H54 (cell line): Measurements from ENCODE around the gene ADCY5.

ENCODE experiments used
- DNase-seq: peaks from one replicate; pipeline ENCODE4 v3.0.0; 2011; ENCODE audit warnings: low spot score, mixed read lengths; ENCODE audit not compliant: insufficient read length
- FAIRE-seq: peaks from 3 replicates; lab custom pipeline; 2011; peaks lifted over from hg19 to GRCh38; lab: Jason Lieb, UNC
- POLR2A ChIP-seq: IDR thresholded peaks from 2 replicates; pipeline ENCODE4 v1.6.1; 2011; ENCODE audit warnings: low read depth, mild to moderate bottlenecking, low read length

Gene ADCY5

GRCh38 chr3:123282461-123282860 is 166.4 kb downstream of the ADCY5 start:
- DNase-seq: no peak
- no peak for TF ChIP-seq POLR2A
- FAIRE-seq: no peak

GRCh38 chr3:123281929-123282328 is 167.0 kb downstream of the ADCY5 start:
- no peak for DNase-seq
- TF ChIP-seq POLR2A: no peak
- FAIRE-seq: no peak

- FAIRE-seq (no peak), DNase-seq (no peak)
These were observed 167.5 kb downstream of the ADCY5 start for GRCh38 chr3:123281406-123281805.

GRCh38 chr3:123279121-123279520 is 169.8 kb downstream of the ADCY5 start:
- no peak for TF ChIP-seq POLR2A
- FAIRE-seq (no peak), DNase-seq (no peak)

More at GRCh38 chr3:123281406-123281805, 167.5 kb downstream of the ADCY5 start:
- no peak for TF ChIP-seq POLR2A

- FAIRE-seq (no peak), DNase-seq (no peak)
- TF ChIP-seq POLR2A: no peak
These were observed 170.4 kb downstream of the ADCY5 start for GRCh38 chr3:123278446-123278845.

GRCh38 chr3:123277106-123277505 is 171.8 kb downstream of the ADCY5 start:
- FAIRE-seq (no peak), DNase-seq (no peak)
- no peak for TF ChIP-seq POLR2A

GRCh38 chr3:123276346-123277006 is 172.4 kb downstream of the ADCY5 start:
- TF ChIP-seq POLR2A: no peak
- FAIRE-seq: no peak
- no peak for DNase-seq

- DNase-seq (no peak), FAIRE-seq (no peak)
- no peak for TF ChIP-seq POLR2A
These were observed 173.2 kb downstream of the ADCY5 start for GRCh38 chr3:123275691-123276090.

- FAIRE-seq (peak; percentile 67), DNase-seq (no peak)
- TF ChIP-seq POLR2A: no peak
These were observed 176.3 kb downstream of the ADCY5 start for GRCh38 chr3:123272547-123272946.

- no peak for DNase-seq
- no peak for TF ChIP-seq POLR2A
- no peak for FAIRE-seq
These were observed 177.3 kb downstream of the ADCY5 start for GRCh38 chr3:123271466-123272159.

- TF ChIP-seq POLR2A: no peak
- FAIRE-seq (no peak), DNase-seq (no peak)
These were observed 178.1 kb downstream of the ADCY5 start for GRCh38 chr3:123270818-123271217.

GRCh38 chr3:123267821-123268220 is 181.1 kb downstream of the ADCY5 start:
- FAIRE-seq (no peak), DNase-seq (no peak)
- no peak for TF ChIP-seq POLR2A

GRCh38 chr3:123263941-123264340 is 184.9 kb downstream of the ADCY5 start:
- FAIRE-seq: no peak
- TF ChIP-seq POLR2A: no peak
- no peak for DNase-seq

GRCh38 chr3:123262868-123263267 is 186.0 kb downstream of the ADCY5 start:
- DNase-seq (no peak), FAIRE-seq (no peak)
- TF ChIP-seq POLR2A: no peak

GRCh38 chr3:123262226-123262625 is 186.7 kb downstream of the ADCY5 start:
- DNase-seq (no peak), FAIRE-seq (no peak)

More at GRCh38 chr3:123262226-123262625, 186.7 kb downstream of the ADCY5 start:
- no peak for TF ChIP-seq POLR2A
